Natural killer cell (primary cell): Measurements from ENCODE around the gene LCN1. TPM values are rescaled to one million over a fixed set of nuclear protein-coding genes. Genes with fewer than 3 reads are reported as not detected.
"Not testable (repeated sequence)": the region's sequence is repeated elsewhere in the genome, so short reads cannot be mapped to it uniquely, and the experiment has no call there.

Experiments used
- ATAC-seq, 3 donors: fragments of 150-1000 bp in 2 of 3; fragments of 200-7000 bp in 1 of 3; cut with Tn5 transposase; 1 replicate in 1 of 3; 2 replicates in 2 of 3; pipeline ENCODE4 v1.10.0; 2021; ENCODE audit warnings: mild to moderate bottlenecking in 2 of 3, moderate library complexity in 2 of 3
- DNase-seq, 2 donors: peaks; one replicate each; pipeline versions ENCODE4 v3.0.0 to v3.0.0-alpha.2; 2013 to 2021; ENCODE audit warnings: mixed read lengths in 1 of 2
- H3K27ac ChIP-seq: one replicate; pipeline ENCODE4 v1.5.1; 2013; ENCODE audit warnings: mild to moderate bottlenecking, low read length
- H3K27me3 ChIP-seq: one replicate; pipeline ENCODE4 v1.6.1; 2013; ENCODE audit warnings: low read length; ENCODE audit not compliant: control insufficient read depth, insufficient read depth
- H3K36me3 ChIP-seq: one replicate; pipeline ENCODE4 v1.6.1; 2013; ENCODE audit warnings: low read length; ENCODE audit not compliant: control insufficient read depth, insufficient read depth
- H3K4me1 ChIP-seq: one replicate; pipeline ENCODE4 v1.6.1; 2013; ENCODE audit warnings: low read length; ENCODE audit not compliant: control insufficient read depth, insufficient read depth
- H3K4me3 ChIP-seq: one replicate; pipeline ENCODE4 v1.5.1; 2013; ENCODE audit warnings: low read length
- H3K9me3 ChIP-seq: one replicate; pipeline ENCODE4 v1.6.1; 2013; ENCODE audit warnings: low read length; ENCODE audit not compliant: control insufficient read depth, insufficient read depth
- H3K27ac Mint-ChIP-seq, 2 donors: one replicate each; pipeline ENCODE4 v1.8.0; 2022; ENCODE audit warnings: mild to moderate bottlenecking in 2 of 2, mixed read lengths in 2 of 2, moderate library complexity in 1 of 2
- H3K27me3 Mint-ChIP-seq, 2 donors: one replicate each; pipeline ENCODE4 v1.8.0; 2022; ENCODE audit warnings: low read depth in 2 of 2, mixed read lengths in 2 of 2
- H3K36me3 Mint-ChIP-seq: one replicate; pipeline ENCODE4 v1.8.0; 2022; ENCODE audit warnings: mixed read lengths
- H3K4me1 Mint-ChIP-seq, 2 donors: one replicate each; pipeline ENCODE4 v1.8.0; 2022; ENCODE audit warnings: mixed read lengths in 2 of 2
- H3K4me3 Mint-ChIP-seq: one replicate; pipeline ENCODE4 v1.8.0; 2022; ENCODE audit warnings: mild to moderate bottlenecking, moderate library complexity, mixed read lengths
- H3K9me3 Mint-ChIP-seq, 2 donors: one replicate each; pipeline ENCODE4 v1.8.0; 2022; ENCODE audit warnings: mixed read lengths in 2 of 2
- WGBS: methylation state at CpG from one replicate; pipeline ENCODE4 v1.1.7; 2013; ENCODE audit warnings: missing lambda C conversion rate; ENCODE audit not compliant: insufficient coverage; 5-methylcytosine and 5-hydroxymethylcytosine counted together
- intact Hi-C: fragments of 100-400 bp; cut with micrococcal nuclease; formaldehyde crosslinking; loops from one replicate; pipeline ENCODE4 v1.14.2; 2022
- total RNA-seq, 4 donors: library from RNA; stranded (reverse); fragments of 120-200 nt in 1 of 4; gene quantifications; one replicate each; pipeline versions ENCODE4 v1.2.3 to v1.2.4, GENCODE V29; 2013 to 2022
- TF ChIP-seq, protein P1 (sequence below): fragments of 200-600 bp; IDR thresholded peaks from one replicate; pipeline ENCODE4 v1.8.0; 2022; ENCODE audit warnings: antibody characterized with exemption

The LCN1 gene
- total RNA-seq, 3 donors from 2014 or later (not counting 1 experiment from before 2014, with no cell fraction given), result not detected

DNA sequence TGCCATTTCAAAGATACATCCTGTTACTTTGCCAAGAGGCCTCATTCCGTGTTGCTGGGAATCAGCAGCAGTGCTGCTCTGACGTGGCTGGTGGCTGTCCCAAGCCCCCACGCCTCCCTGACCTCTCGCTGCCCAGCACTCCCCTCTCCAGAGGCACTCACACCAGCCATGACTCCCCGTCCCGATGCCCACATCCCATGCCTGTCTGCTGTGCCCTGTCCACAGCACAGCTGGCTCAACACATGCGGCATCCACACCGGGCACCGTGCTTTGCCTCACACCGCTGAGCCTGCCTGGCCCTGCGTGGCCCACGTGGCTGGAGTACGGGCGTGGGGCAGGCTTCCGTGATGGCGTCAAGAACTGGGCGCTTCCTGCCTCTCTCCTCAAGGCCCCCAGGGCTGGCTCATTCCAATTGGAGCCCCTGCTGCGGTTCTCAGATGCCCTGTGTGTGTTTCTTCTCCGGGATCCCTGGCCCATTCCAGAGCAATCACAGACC, 7.8 kb upstream of the LCN1 start:
- TF ChIP-seq, protein P1, sequence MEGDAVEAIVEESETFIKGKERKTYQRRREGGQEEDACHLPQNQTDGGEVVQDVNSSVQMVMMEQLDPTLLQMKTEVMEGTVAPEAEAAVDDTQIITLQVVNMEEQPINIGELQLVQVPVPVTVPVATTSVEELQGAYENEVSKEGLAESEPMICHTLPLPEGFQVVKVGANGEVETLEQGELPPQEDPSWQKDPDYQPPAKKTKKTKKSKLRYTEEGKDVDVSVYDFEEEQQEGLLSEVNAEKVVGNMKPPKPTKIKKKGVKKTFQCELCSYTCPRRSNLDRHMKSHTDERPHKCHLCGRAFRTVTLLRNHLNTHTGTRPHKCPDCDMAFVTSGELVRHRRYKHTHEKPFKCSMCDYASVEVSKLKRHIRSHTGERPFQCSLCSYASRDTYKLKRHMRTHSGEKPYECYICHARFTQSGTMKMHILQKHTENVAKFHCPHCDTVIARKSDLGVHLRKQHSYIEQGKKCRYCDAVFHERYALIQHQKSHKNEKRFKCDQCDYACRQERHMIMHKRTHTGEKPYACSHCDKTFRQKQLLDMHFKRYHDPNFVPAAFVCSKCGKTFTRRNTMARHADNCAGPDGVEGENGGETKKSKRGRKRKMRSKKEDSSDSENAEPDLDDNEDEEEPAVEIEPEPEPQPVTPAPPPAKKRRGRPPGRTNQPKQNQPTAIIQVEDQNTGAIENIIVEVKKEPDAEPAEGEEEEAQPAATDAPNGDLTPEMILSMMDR, result no peak
- H3K27me3 ChIP-seq, result no peaks in the 10 kb centered on the region
- Mint-ChIP-seq H3K9me3 (peaks cover 4 to 5% of the 10 kb centered on the region in 2 donors), H3K36me3 (peaks cover 10% of the 10 kb centered on the region), H3K27me3 (peaks cover 2 to 7% of the 10 kb centered on the region in 2 donors), H3K27ac (no peak overlapping the region), H3K4me1 (peaks cover 0 to 4% of the 10 kb centered on the region in 2 donors), H3K4me3 (no peak overlapping the region)
- ATAC-seq (no peak), DNase-seq (no peak)
- H3K4me3 ChIP-seq, result no peak overlapping the region
- H3K9me3 ChIP-seq, result no peaks in the 10 kb centered on the region
- 85% methylated on average over 19 of the region's 19 CpGs for WGBS
- intact Hi-C loops, result no loop called here
- no peaks in the 10 kb centered on the region for H3K4me1 ChIP-seq
- no peak overlapping the region for H3K27ac ChIP-seq
- H3K36me3 ChIP-seq, result no peaks in the 10 kb centered on the region

DNA sequence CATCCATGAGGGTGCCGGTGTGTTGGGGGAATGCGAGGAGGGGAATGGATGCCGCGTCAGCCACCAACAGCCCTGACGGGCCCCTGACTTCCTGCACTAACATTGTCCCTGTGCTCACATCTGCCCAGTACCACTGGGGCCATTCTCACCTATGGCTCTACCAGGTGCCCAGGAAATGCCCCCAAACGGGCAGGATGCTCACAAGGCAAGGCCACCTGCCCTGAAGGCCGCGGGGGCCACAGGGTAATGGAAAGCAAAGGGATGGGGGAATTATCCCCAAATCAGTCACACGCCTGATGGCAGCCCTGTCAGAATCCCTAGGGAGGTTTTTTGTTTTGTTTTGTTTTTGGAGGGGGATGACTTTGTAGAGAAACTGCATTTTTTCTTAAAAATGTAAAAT, 7.3 kb upstream of the LCN1 start:
- H3K4me3 ChIP-seq, H3K36me3 Mint-ChIP-seq, H3K9me3 ChIP-seq, H3K4me3 Mint-ChIP-seq, H3K27me3 Mint-ChIP-seq, H3K9me3 Mint-ChIP-seq, H3K27ac Mint-ChIP-seq, H3K4me1 ChIP-seq, DNase-seq, intact Hi-C loops, H3K27ac ChIP-seq, H3K4me1 Mint-ChIP-seq, ATAC-seq, H3K36me3 ChIP-seq, H3K27me3 ChIP-seq: not testable (repeated sequence)
- 100% methylated on average over 1 of the region's 9 CpGs for WGBS

DNA sequence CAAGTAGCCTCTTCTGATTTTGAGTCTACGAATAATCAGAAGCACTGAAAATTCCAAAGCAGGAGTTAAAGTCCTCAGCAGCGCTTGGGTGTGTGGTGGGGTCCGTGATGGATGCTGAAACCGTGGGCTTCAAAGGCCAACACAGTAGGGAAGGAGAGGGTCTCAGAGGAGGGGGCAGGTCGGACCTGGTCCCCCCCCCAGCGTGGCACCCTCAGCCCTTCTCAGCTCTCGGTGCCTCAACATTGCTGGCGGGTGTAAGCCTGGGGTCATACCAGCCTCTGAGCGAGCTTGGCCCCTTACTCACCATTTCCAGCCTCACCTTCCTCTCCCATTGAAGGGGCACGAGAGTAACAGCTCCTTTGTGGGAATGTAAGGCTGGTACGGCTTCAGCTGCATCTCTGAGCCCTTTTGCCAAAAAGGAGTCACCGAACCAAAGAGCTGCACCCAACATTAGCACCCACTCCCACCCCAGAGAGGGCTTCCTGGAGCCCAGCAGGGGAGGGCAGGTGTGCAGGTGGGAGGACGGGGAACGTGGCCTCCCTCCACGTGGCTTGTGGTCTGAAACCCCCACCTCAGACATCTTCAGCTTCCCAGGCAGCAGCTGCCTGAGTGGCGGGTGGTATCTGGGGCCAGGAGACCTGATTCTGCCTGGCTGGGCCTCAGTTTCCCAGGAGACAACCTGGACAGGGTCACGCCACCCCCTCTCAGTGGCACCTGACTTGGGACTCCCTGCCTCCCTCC, 6.7 kb upstream of the LCN1 start:
- TF ChIP-seq, protein P1, result no peak
- no peaks in the 10 kb centered on the region for H3K9me3 Mint-ChIP-seq
- no peaks in the 10 kb centered on the region for H3K27me3 ChIP-seq
- intact Hi-C loops, result no loop called here
- no peaks in the 10 kb centered on the region for H3K36me3 ChIP-seq
- peaks cover under 1% of the 10 kb centered on the region for H3K36me3 Mint-ChIP-seq
- H3K4me1 ChIP-seq, result no peaks in the 10 kb centered on the region
- H3K27me3 Mint-ChIP-seq, result peaks cover 3 to 14% of the 10 kb centered on the region in 2 donors
- H3K27ac ChIP-seq, result no peak overlapping the region
- 80% methylated on average over 15 of the region's 17 CpGs for WGBS
- no peak overlapping the region for H3K27ac Mint-ChIP-seq
- ATAC-seq, result no peak
- H3K4me1 Mint-ChIP-seq, result peaks cover 0 to 4% of the 10 kb centered on the region in 2 donors
- H3K4me3 Mint-ChIP-seq, result no peak overlapping the region
- no peak for DNase-seq
- no peak overlapping the region for H3K4me3 ChIP-seq
- no peaks in the 10 kb centered on the region for H3K9me3 ChIP-seq

DNA sequence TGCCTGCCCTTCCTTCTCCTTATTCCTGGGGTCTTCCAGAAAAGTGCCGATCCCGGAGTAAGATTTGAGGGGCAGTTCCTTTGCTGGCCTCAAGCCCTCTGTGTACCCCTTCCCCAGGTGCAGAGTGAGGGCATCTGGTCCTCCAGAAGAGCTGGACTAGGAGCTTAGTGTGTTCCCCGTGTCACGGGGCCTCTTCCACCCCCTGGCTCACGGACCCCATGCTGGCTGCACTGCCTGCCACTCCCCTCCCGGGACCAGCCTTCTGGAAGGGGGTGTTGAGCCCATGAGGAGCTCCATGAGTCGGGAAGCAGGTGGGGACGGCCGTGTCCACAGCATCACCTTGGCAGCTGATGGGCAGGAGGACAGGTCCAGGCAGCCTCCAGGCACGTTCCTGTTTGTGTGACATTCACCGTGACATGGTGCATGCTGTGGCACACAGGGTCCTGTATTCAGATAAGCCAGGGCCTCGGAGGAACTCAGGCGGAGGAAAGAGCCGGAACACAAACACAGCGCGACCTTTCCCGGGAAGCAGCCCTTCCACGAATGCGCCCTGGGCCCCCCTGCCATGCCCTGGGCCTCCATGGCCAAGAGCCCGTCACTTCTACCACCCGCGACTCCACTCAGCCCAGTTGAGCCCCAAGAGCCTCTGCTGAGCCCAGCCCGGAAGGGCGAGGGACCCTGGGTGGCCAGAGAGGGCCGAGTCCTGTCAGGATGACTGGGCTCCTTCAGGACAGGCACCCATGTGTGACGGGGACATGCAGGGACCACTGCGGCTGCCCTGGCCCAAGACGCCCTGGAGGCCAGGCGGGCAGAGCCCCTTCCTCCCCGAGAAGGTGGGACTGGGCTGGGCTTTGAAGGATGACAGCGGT, 5.9 kb upstream of the LCN1 start:
- Histone ChIP-seq H3K4me3 (no peak overlapping the region), H3K27ac (no peak overlapping the region), H3K4me1 (no peaks in the 10 kb centered on the region), H3K27me3 (no peaks in the 10 kb centered on the region), H3K36me3 (no peaks in the 10 kb centered on the region), H3K9me3 (no peaks in the 10 kb centered on the region)
- DNase-seq (no peak), ATAC-seq (no peak)
- Mint-ChIP-seq H3K27me3 (peaks cover 3 to 14% of the 10 kb centered on the region in 2 donors), H3K4me1 (peaks cover 0 to 4% of the 10 kb centered on the region in 2 donors), H3K36me3 (no peaks in the 10 kb centered on the region), H3K4me3 (no peak overlapping the region), H3K27ac (no peak overlapping the region), H3K9me3 (no peaks in the 10 kb centered on the region)
- WGBS, result 91% methylated on average over 31 of the region's 31 CpGs
- intact Hi-C loops, result no loop called here
- TF ChIP-seq, protein P1, result no peak
